Sigmoid colon (tissue), 4 donors: Measurements from ENCODE around the gene SYNE2.

ENCODE experiments used
- CTCF ChIP-seq, 4 experiments: fragments of 450-650 bp in 3 of 4; fragments of 200-600 bp in 1 of 4; IDR thresholded peaks; one replicate each; pipeline ENCODE4 v1.5.1; 2016 to 2019; ENCODE audit warnings: antibody characterized with exemption in 4 of 4, mild to moderate bottlenecking in 3 of 4, moderate library complexity in 2 of 4
- EP300 ChIP-seq, 4 donors: sonication (generic); formaldehyde crosslinking; IDR thresholded peaks; one replicate each; pipeline ENCODE4 v1.6.1; 2017; ENCODE audit warnings: antibody characterized with exemption in 4 of 4
- POLR2A ChIP-seq, 2 donors: fragments of 450-650 bp; IDR thresholded peaks; one replicate each; pipeline ENCODE4 v1.6.1; 2016; ENCODE audit warnings: antibody characterized with exemption in 2 of 2, mild to moderate bottlenecking in 2 of 2, moderate library complexity in 2 of 2

GRCh38 chr14:63951429-63951828 is 98.6 kb downstream of the SYNE2 start:
- TF ChIP-seq CTCF (IDR thresholded peaks at IDR 0.05) (no peak), EP300 (IDR thresholded peaks at IDR 0.05) (no peak), POLR2A (IDR thresholded peaks at IDR 0.05) (no peak)
